GM10248 (cell line): ENCODE data around the gene TINAG.

Experiments used
- CTCF ChIA-PET: fragments of 300-600 bp; sonication (Branson Sonifier 250); formaldehyde crosslinking; extraction: SDS; loops from one replicate; lab custom pipeline; 2021; ENCODE audit warnings: antibody characterized with exemption; lab: Yijun Ruan, JAX
- POLR2A ChIA-PET: fragments of 350-650 bp; sonication (Branson Sonifier 250); formaldehyde crosslinking; extraction: SDS; loops from one replicate; lab custom pipeline; 2020; ENCODE audit warnings: antibody characterized with exemption; lab: Yijun Ruan, JAX
- DNase-seq: peaks from one replicate; pipeline ENCODE4 v3.0.0; 2012; ENCODE audit errors: extremely low spot score
- CTCF ChIP-seq: IDR thresholded peaks from 2 replicates; pipeline ENCODE4 v1.5.1; 2012; ENCODE audit warnings: mild to moderate bottlenecking, low read depth; ENCODE audit errors: extremely low read depth, missing control alignments, control extremely low read depth

The TINAG gene

GRCh38 chr6:54308289-54308985, at the start of gene TINAG:
Gene TINAG, plus strand, starts transcription at chr6:54308441. Its CDS starts 110 bp downstream, at chr6:54308551.
- POLR2A ChIA-PET: no interaction called here
- CTCF ChIA-PET: no interaction called here
- DNase-seq: no peak
- no peak for TF ChIP-seq CTCF

GRCh38 chr6:54260025-54260424, 48.2 kb upstream of the TINAG start:
- ChIA-PET POLR2A (no interaction called here), CTCF (no interaction called here)
- DNase-seq: no peak
- no peak for TF ChIP-seq CTCF

GRCh38 chr6:54262499-54262898, 45.7 kb upstream of the TINAG start:
- no peak for DNase-seq
- ChIA-PET POLR2A (no interaction called here), CTCF (no interaction called here)
- TF ChIP-seq CTCF: no peak

- CTCF ChIA-PET: no interaction called here
- POLR2A ChIA-PET: no interaction called here
- no peak for DNase-seq
- no peak for TF ChIP-seq CTCF
These were observed 45.3 kb upstream of the TINAG start for GRCh38 chr6:54262971-54263370.

- ChIA-PET CTCF (interaction anchor here (1.0 to 1.4 kb wide), 3 partner anchors 8 to 20 kb away, joined by 3 to 5 read pairs (median 4); no protein-coding TSS in a partner anchor), POLR2A (no interaction called here)
- no peak for TF ChIP-seq CTCF
- DNase-seq: no peak
These were observed 43.5 kb upstream of the TINAG start for GRCh38 chr6:54264581-54265272.

GRCh38 chr6:54266400-54266923, 41.8 kb upstream of the TINAG start:
- no peak for TF ChIP-seq CTCF
- ChIA-PET POLR2A (no interaction called here), CTCF (interaction anchor here (1.1 to 1.3 kb wide), 2 partner anchors 8 to 21 kb away, joined by 4 to 5 read pairs; no protein-coding TSS in a partner anchor)
- DNase-seq: no peak
